ENCODE data around the gene RPGRIP1.
A peak's percentile ranks its signal among the peaks of the same experiment; 100 is the strongest.
"Not testable (repeated sequence)": the region's sequence is repeated elsewhere in the genome, so short reads cannot be mapped to it uniquely, and the experiment has no call there.

Gene RPGRIP1

DNA sequence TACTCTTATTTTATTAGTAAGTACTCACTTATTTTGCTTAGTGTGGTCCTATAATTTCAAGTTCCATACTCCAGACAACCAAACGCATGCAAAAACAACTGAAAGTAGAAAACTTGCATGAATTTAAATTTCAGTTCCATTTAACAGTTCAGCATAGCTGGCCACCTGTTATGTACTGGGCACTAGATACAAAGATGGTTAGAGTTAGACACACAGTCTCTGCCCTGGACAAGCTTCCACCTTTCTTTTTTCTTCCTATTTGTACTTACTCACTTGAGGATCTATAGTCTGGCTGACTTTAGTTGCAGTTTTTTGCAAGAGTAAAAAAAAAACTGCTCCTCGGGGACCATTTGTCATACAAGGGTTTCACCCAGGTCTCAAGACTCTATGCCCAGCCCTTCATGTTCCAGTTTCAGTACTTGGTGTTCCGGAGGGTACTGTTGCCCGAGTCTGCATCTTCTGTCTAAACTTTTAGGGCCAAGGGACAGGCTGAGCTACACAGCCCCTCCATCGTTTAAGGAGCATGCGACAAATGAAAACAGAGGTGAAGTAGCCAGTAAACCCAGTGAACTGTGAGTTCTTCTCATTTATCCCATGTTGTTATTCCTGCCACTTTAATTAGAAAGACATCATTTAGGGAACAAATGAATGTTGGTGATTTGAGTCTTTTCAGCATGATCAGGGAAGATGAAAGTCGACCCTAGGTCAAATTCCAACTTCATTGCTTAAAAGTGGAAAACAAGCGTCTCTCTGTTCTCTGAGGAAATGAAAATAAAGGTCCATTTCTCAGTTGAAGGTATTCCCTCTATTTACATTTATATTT is 22.3 kb downstream of the RPGRIP1 start:
- DNase-seq (ENCODE audit: low spot score): no peak

DNA sequence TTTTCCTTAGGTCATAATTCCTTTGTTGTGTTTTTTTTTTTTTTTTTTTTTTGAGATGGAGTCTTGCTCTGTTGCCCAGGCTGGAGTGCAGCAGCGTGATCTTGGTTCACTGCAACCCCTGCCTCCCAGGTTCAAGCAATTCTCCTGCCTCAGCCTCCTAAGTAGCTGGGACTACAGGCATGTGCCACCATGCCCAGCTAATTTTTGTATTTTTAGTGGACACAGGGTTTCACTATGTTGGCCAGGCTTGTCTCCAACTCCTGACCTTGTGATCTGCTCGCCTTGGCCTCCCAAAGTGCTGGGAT is 22.9 kb downstream of the RPGRIP1 start:
- not testable (repeated sequence) for DNase-seq (ENCODE audit: low spot score)

DNA sequence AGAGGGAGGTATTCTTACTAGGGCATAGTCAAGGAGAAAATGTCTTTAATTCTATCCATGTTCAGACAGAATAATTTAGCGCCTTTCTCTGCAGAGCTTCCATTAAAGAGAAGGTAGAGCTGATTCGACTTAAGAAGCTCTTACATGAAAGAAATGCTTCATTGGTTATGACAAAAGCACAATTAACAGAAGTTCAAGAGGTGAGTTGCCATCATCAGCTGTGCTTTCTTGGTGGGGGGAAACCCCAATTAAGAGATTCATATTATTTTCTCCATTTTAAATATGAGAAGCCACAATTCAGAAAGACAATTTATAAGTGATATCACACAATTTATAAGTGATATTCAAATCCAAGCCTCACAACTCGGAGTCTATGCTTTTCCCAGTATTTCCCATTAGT is 27.8 kb downstream of the RPGRIP1 start:
- no peak for DNase-seq (ENCODE audit: low spot score)

DNA sequence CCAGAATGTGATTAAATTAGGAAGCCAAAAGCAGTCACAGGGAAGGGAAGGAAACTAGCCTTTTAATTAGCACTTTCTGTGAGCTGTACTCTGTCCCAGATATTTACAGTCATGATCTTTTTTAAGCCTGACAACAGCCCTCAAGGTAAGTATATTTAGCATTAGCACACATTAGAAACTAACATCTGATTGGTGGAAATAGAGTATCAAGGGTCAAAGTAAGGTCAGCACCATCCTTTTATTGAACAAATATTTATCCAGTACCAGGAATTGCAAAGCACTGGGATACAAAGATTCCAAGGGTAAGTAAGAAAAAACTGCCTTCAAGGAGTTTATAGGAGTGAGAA is 28.2 kb downstream of the RPGRIP1 start:
- no peak for DNase-seq (ENCODE audit: low spot score)

DNA sequence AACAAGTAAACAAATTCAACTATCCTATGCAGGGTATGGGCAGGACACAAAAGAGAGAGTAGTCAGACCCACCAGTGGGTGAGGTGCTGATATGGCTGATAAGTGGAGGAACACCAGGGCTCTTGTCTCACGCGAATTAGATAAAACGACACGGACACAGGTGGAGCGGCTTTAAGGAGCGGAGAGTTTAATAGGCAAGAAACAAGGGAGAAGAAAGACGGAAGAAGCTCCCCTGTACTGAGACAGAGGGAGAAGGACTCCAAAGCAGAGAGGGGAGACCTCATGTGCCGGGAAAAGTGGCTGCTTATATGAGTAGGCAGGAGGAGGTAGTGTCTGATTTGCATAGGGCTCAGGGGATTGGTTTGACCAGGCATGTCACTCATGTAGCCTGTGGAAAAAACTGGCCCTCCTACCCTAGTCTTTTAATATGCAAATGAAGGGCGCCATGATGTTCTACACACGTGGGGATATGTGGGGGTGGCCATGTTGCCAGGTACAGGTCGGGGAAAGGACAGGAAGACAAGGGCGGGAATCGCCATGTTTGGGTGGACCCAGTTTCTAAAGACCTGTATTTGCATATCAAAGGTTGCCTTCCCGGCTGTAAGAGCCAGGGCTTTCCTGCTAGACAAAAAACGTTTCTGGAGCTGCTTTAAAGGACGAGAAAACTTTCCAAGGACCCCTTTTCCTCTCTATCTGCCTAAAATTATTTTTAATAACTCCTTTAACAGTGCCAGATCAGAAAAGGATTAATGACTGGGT is 28.8 kb downstream of the RPGRIP1 start:
- peak; percentile 85 for DNase-seq (ENCODE audit: low spot score)

DNA sequence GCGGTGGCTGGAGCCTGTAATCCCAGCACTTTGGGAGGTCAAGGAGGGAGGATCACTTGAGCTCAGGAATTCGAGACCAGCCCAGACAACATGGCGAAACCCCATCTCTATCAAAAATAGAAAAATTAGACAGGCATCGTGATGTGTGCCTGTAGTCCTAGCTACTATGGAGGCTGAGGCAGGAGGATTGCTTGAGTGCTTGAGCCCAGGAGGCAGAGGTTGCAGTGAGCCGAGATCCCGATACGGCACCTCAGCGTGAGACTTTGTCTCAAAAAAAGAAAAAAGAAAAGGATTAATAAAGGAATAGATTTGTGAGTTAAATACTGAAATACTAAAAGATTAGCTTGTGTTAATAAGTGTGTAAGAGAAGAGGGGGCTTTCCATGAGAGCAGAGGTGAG is 29.4 kb downstream of the RPGRIP1 start:
- DNase-seq (ENCODE audit: low spot score): no peak

DNA sequence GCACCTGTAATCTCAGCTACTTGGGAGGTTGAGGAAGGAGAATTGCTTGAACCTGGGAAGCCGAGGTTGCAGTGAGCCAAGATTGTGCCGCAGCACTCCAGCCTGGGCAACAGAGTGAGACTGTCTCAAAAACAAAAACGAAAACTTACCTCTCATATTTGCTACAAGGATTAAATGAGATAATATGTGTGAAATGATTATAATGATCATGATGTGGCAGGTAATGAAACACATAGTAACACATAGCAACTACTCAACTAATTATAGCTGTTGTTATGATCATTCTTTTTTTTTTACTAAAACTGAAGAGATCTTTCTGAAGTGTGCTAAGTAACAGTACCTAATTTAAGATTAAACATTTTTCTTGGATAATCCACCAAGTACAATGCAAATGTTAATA is 30.1 kb downstream of the RPGRIP1 start:
- no peak for DNase-seq (ENCODE audit: low spot score)

DNA sequence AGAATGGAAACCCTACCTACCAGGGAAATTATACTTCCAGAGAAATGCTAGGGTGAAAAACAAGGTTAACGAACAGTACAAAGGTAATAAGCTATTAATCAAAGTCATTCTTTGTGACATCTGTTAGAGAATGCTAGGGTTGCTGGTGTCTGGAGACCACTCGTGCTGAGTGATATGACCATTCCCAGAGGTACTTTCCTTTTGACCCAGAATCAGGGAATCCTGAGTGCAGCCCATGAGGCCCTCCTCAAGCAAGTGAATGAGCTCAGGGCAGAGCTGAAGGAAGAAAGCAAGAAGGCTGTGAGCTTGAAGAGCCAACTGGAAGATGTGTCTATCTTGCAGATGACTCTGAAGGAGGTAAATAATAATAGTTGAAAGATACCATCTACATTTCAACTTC is 31.7 kb downstream of the RPGRIP1 start:
- no peak for DNase-seq (ENCODE audit: low spot score)

DNA sequence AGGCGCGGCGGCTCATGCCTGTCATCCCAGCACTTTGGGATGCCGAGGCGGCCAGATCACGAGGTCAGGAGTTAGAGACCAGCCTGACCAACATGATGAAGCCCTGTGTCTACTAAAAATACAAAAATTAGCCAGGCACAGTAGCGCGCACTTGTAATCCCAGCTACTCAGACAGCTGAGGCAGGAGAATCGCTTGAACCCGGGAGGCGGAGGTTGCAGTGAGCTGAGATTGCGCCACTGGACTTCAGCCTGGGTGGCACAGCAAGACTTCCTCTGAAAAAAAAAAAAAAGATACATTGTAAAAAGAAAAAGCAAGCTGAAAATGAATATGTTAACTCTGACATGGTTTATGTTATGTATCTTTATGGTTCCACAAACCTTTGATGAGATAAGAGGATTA is 33.6 kb downstream of the RPGRIP1 start:
- no peak for DNase-seq (ENCODE audit: low spot score)

DNA sequence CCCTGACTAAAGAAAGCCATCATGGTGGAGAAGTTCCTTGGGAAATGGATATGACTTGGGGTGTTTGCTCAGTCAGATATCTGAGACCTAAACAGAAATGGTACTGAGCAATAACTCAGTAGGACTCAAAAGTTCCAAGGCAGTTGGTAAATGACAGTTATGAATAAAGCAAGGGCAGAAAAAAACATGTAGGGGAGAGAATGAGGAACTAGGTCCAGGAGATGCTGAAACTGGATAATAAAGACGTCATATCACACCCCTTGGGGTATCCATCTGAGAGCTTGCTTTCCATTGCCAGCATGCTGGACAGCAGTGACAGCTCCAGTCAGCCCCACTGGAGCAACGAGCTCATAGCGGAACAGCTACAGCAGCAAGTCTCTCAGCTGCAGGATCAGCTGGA is 37.5 kb downstream of the RPGRIP1 start:
- no peak for DNase-seq (ENCODE audit: low spot score)

DNA sequence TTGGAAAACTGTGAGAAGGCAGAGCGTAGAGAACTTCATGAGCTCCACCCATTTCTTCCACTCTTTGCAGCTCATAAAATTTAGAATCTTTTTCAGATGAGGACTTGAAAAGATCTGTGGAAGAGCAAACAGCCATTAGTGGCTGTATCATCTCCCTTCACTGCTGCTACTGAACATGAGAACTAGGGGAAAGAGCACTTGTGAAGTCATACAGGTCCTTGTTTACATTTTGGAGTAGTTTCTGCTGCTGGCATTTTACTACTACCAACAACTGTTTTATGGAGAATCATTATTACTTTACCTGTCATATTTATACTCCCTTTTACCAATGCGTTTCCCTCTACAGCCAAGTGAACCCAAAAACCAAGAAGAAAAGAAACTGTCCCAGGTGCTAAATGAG is 41.0 kb downstream of the RPGRIP1 start:
- DNase-seq (ENCODE audit: low spot score): no peak

DNA sequence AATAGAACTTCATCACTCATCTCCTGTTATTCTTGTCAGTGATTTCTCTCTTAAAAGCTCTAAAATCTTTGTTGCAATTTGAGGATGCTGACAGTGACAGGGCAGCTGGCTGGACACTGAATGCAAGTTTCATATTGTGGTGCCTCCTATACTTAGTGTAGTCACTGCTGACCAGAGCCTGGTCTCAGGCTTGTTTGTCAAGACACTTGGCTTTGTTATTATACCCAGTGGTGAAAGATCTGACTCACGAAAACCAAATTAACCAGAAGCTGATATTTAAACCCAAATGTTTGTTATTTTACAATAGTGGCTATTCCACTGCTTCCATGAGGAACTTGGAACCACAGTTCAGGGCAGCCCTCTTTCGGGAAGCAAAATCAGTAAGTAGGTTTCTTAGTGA is 42.8 kb downstream of the RPGRIP1 start:
- DNase-seq (ENCODE audit: low spot score): no peak

DNA sequence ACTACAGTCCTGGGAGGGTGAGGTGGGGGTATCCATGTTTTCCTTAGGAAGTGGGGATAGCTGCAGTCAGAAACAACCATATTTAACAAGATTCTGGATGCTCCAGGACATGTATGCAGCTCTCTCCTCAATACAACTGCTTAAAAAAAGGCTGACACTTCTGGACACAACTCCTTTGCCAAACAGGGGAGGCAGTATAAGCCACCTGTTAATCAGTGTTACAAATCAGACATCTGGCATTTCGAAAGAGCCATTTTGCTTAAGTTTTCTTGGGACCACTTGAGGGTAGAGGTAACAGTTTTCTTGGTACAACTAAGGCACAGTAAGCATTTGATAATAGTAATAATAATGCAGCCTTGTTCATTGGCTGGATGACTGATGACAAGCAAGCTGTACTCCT is 47.1 kb downstream of the RPGRIP1 start:
- DNase-seq (ENCODE audit: low spot score): no peak

Measured in Ammon's horn (tissue), 1 donor.